Osteocyte (in vitro differentiated cells): ENCODE results near the gene LAMA1. TPM values are rescaled to one million over a fixed set of nuclear protein-coding genes. Genes with fewer than 3 reads are reported as not detected.

Source experiments
- DNase-seq: peaks from one replicate; pipeline ENCODE4 v3.0.0; 2021; ENCODE audit warnings: mixed read lengths; ENCODE audit not compliant: unreplicated experiment; ENCODE audit errors: extremely low spot score
- H3K27ac Mint-ChIP-seq: one replicate; pipeline ENCODE4 v1.8.0; 2021; ENCODE audit warnings: mild to moderate bottlenecking, mixed read lengths; ENCODE audit not compliant: unreplicated experiment
- H3K27me3 Mint-ChIP-seq: one replicate; pipeline ENCODE4 v1.8.0; 2021; ENCODE audit warnings: mixed read lengths; ENCODE audit not compliant: unreplicated experiment
- H3K36me3 Mint-ChIP-seq: one replicate; pipeline ENCODE4 v1.8.0; 2021; ENCODE audit warnings: mixed read lengths; ENCODE audit not compliant: unreplicated experiment
- H3K4me1 Mint-ChIP-seq: one replicate; pipeline ENCODE4 v1.8.0; 2021; ENCODE audit warnings: mixed read lengths; ENCODE audit not compliant: unreplicated experiment
- H3K4me3 Mint-ChIP-seq: one replicate; pipeline ENCODE4 v1.8.0; 2021; ENCODE audit warnings: mild to moderate bottlenecking, moderate library complexity, mixed read lengths; ENCODE audit not compliant: unreplicated experiment
- H3K9me3 Mint-ChIP-seq: one replicate; pipeline ENCODE4 v1.8.0; 2021; ENCODE audit warnings: mixed read lengths; ENCODE audit not compliant: unreplicated experiment
- CTCF ChIP-seq: fragments of 200-600 bp; sonication (generic); IDR thresholded peaks from 2 replicates; pipeline ENCODE4 v1.5.0; 2021; ENCODE audit warnings: antibody characterized with exemption, mild to moderate bottlenecking, moderate library complexity
- total RNA-seq: library from RNA; stranded (reverse); gene quantifications from 2 replicates; pipeline ENCODE4 v1.2.1, GENCODE V29; 2021

The LAMA1 gene
- total RNA-seq, 1 donor from 2014 or later = 0.30 TPM

DNA sequence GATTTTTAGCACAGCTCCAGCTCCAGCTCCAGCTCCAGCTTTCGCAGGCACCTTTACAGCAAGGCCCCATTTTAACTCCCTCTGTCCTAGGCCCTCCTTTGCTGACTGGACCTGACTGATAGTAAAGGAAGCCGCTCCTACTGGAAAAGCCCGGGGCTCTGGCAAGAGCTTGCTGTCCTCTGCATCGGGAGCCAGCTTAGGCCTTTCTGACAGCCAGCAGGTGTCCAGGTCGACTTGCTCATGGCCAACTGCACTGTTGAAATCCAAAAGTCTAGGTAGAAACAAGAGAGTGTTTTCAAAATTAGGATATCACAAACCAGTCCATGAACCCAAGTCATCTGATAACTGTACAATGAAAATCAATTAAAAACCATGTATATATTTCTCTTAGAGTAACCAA is 161.1 kb downstream of the LAMA1 start:
- no peak for TF ChIP-seq CTCF
- H3K36me3 Mint-ChIP-seq = no peaks in the 10 kb centered on the region

GRCh38 chr18:6955304-6955703 is 162.3 kb downstream of the LAMA1 start:
- no peak for DNase-seq
- Mint-ChIP-seq H3K27me3 (no peaks in the 10 kb centered on the region), H3K4me1 (no peaks in the 10 kb centered on the region), H3K4me3 (no peak overlapping the region), H3K9me3 (peaks cover 13% of the 10 kb centered on the region), H3K27ac (no peak overlapping the region), H3K36me3 (no peaks in the 10 kb centered on the region)
- no peak for TF ChIP-seq CTCF

More for the DNA sequence above, 161.1 kb downstream of the LAMA1 start:
- H3K4me3 Mint-ChIP-seq = no peak overlapping the region
- no peaks in the 10 kb centered on the region for H3K4me1 Mint-ChIP-seq
- no peak overlapping the region for H3K27ac Mint-ChIP-seq
- H3K9me3 Mint-ChIP-seq = peaks cover 16% of the 10 kb centered on the region
- H3K27me3 Mint-ChIP-seq = no peaks in the 10 kb centered on the region
- no peak for DNase-seq

- Mint-ChIP-seq H3K4me1 (no peaks in the 10 kb centered on the region), H3K27me3 (no peaks in the 10 kb centered on the region), H3K4me3 (no peak overlapping the region), H3K36me3 (no peaks in the 10 kb centered on the region), H3K27ac (no peak overlapping the region), H3K9me3 (peaks cover 7% of the 10 kb centered on the region)
- no peak for DNase-seq
- no peak for TF ChIP-seq CTCF
Observed at GRCh38 chr18:6954501-6954900, 163.1 kb downstream of the LAMA1 start.

DNA sequence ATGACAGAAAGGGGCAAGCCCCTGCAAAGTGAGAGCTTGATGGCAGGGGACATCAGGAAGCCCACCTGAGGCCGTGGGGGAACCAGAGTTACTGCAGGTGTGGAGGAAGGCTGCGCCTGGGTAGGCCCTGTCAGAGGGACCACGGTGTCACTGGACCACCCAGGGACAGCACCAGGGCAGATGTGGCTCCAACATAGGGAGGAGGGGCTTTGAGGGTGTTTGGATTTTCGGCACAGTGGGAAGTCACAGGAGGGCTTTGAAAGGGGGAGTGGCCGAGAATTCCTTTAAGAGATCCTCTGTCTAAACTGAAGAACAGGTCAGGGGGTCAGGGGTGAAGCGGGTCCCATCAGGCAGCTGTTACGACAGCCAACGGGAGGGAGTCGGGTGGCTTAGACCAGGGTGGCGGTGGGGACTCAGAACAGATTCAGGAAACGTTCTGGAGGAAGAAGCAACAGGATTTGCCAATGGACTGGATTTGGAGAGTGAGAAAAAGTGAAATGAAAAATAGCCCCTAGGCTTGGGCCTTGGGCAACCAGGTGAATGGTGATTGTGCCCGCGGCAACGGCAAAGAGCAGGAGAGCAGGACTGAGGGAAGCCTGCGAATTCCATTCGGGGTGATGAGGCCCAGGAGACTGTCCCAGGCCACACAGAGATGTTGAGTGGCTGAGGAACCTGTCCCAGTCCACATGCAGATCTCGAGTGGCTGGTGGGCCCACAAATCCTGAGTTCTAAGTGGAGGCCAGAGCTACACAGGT is 166.1 kb downstream of the LAMA1 start:
- H3K9me3 Mint-ChIP-seq = peaks cover 7% of the 10 kb centered on the region
- no peak for TF ChIP-seq CTCF
- no peaks in the 10 kb centered on the region for H3K36me3 Mint-ChIP-seq
- H3K27ac Mint-ChIP-seq = no peak overlapping the region
- no peak overlapping the region for H3K4me3 Mint-ChIP-seq
- no peaks in the 10 kb centered on the region for H3K27me3 Mint-ChIP-seq
- no peaks in the 10 kb centered on the region for H3K4me1 Mint-ChIP-seq
- DNase-seq = no peak

- no peak overlapping the region for H3K27ac Mint-ChIP-seq
- no peak for TF ChIP-seq CTCF
Observed at GRCh38 chr18:6950641-6951040, 167.0 kb downstream of the LAMA1 start.

More at GRCh38 chr18:6950641-6951040, 167.0 kb downstream of the LAMA1 start:
- Mint-ChIP-seq H3K9me3 (peaks cover 7% of the 10 kb centered on the region), H3K27me3 (no peaks in the 10 kb centered on the region), H3K4me1 (no peaks in the 10 kb centered on the region), H3K36me3 (no peaks in the 10 kb centered on the region), H3K4me3 (no peak overlapping the region)
- DNase-seq = no peak
